MCF 10A (cell line): Measurements from ENCODE around the gene TRAPPC2. TPM values are rescaled to one million over a fixed set of nuclear protein-coding genes. Genes with fewer than 3 reads are reported as not detected.

Experiments used
- BruUV-seq: library from RNA; stranded (reverse); fragments of 400-500 nt; replicated peaks from 2 replicates; lab custom pipeline; 2021; lab: Mats Ljungman, UMichigan
- CTCF ChIA-PET: fragments of 300-600 bp; sonication (Branson Sonifier 250); formaldehyde crosslinking; extraction: SDS; loops from one replicate; lab custom pipeline; 2021; ENCODE audit warnings: antibody characterized with exemption, inconsistent platforms; lab: Yijun Ruan, JAX
- POLR2A ChIA-PET: fragments of 300-600, 350-650 bp; sonication (Branson Sonifier 250); formaldehyde crosslinking; extraction: SDS; loops from one replicate; lab custom pipeline; 2020; ENCODE audit warnings: antibody characterized with exemption, inconsistent platforms; lab: Yijun Ruan, JAX
- DNase-seq: peaks from one replicate; pipeline ENCODE4 v3.0.0-alpha.2; 2018; ENCODE audit not compliant: unreplicated experiment
- H3K27ac Mint-ChIP-seq: one replicate; pipeline ENCODE4 v1.8.0; 2022; ENCODE audit warnings: mild to moderate bottlenecking, low read depth, mixed read lengths; ENCODE audit not compliant: unreplicated experiment
- H3K27me3 Mint-ChIP-seq: one replicate; pipeline ENCODE4 v1.8.0; 2022; ENCODE audit warnings: mixed read lengths; ENCODE audit not compliant: insufficient read depth, unreplicated experiment
- H3K36me3 Mint-ChIP-seq: one replicate; pipeline ENCODE4 v1.8.0; 2022; ENCODE audit warnings: mild to moderate bottlenecking, moderate library complexity, mixed read lengths; ENCODE audit not compliant: insufficient read depth, unreplicated experiment
- H3K4me1 Mint-ChIP-seq: one replicate; pipeline ENCODE4 v1.8.0; 2022; ENCODE audit warnings: mixed read lengths; ENCODE audit not compliant: insufficient read depth, unreplicated experiment
- H3K4me3 Mint-ChIP-seq: one replicate; pipeline ENCODE4 v1.8.0; 2022; ENCODE audit warnings: mild to moderate bottlenecking, moderate library complexity, mixed read lengths; ENCODE audit not compliant: unreplicated experiment
- H3K9me3 Mint-ChIP-seq: one replicate; pipeline ENCODE4 v1.8.0; 2022; ENCODE audit warnings: mixed read lengths; ENCODE audit not compliant: unreplicated experiment
- intact Hi-C: fragments of 100-400 bp; cut with micrococcal nuclease; formaldehyde crosslinking; loops from 2 replicates; pipeline ENCODE4 v1.14.1; 2022
- total RNA-seq: library from RNA; stranded (reverse); gene quantifications from 2 replicates; pipeline ENCODE4 v1.2.3, GENCODE V29; 2022
- TF ChIP-seq, protein P1 (sequence below): fragments of 200-600 bp; IDR thresholded peaks from one replicate; pipeline ENCODE4 v1.8.0; 2022; ENCODE audit warnings: antibody characterized with exemption, mild to moderate bottlenecking; ENCODE audit not compliant: unreplicated experiment

Gene TRAPPC2
- total RNA-seq, 1 experiment from 2014 or later, result 21.7 TPM

DNA sequence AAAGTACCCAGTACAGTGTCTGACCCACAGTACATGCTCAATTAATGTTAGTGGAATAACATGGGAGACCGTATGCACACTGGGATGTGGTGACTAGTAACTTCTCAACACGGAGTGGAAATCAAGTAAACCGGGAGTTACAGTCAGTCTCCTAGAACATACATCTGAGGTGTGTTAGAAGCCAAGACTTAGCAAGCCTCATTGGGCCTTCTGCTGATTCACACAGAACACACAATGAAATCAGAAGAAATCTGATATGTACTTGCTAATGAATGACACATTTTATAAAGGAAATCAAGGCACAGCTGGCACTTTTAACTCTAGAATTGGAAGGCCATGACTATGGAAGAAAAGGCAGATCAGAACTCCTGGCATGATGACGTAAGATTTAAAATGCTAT is 13.0 kb downstream of the TRAPPC2 start:
- CTCF ChIA-PET, result interaction anchor here (0.6 kb wide), 2 partner anchors 26 to 74 kb away, joined by 3 to 4 read pairs; no protein-coding TSS in a partner anchor
- H3K4me1 Mint-ChIP-seq, result no peaks in the 10 kb centered on the region
- no TSS peak for BruUV-seq
- no peak overlapping the region for H3K4me3 Mint-ChIP-seq
- intact Hi-C loops, result no loop called here
- no peaks in the 10 kb centered on the region for H3K9me3 Mint-ChIP-seq
- H3K27me3 Mint-ChIP-seq, result no peaks in the 10 kb centered on the region
- TF ChIP-seq, protein P1, sequence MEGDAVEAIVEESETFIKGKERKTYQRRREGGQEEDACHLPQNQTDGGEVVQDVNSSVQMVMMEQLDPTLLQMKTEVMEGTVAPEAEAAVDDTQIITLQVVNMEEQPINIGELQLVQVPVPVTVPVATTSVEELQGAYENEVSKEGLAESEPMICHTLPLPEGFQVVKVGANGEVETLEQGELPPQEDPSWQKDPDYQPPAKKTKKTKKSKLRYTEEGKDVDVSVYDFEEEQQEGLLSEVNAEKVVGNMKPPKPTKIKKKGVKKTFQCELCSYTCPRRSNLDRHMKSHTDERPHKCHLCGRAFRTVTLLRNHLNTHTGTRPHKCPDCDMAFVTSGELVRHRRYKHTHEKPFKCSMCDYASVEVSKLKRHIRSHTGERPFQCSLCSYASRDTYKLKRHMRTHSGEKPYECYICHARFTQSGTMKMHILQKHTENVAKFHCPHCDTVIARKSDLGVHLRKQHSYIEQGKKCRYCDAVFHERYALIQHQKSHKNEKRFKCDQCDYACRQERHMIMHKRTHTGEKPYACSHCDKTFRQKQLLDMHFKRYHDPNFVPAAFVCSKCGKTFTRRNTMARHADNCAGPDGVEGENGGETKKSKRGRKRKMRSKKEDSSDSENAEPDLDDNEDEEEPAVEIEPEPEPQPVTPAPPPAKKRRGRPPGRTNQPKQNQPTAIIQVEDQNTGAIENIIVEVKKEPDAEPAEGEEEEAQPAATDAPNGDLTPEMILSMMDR, result no peak
- POLR2A ChIA-PET, result interaction anchor here (1.0 to 1.7 kb wide), 3 partner anchors 12 to 28 kb away, joined by 3 to 7 read pairs (median 3); partner anchors contain the start of genes OFD1 and TRAPPC2
- DNase-seq, result no peak
- peaks cover 45% of the 10 kb centered on the region for H3K36me3 Mint-ChIP-seq
- H3K27ac Mint-ChIP-seq, result no peak overlapping the region

DNA sequence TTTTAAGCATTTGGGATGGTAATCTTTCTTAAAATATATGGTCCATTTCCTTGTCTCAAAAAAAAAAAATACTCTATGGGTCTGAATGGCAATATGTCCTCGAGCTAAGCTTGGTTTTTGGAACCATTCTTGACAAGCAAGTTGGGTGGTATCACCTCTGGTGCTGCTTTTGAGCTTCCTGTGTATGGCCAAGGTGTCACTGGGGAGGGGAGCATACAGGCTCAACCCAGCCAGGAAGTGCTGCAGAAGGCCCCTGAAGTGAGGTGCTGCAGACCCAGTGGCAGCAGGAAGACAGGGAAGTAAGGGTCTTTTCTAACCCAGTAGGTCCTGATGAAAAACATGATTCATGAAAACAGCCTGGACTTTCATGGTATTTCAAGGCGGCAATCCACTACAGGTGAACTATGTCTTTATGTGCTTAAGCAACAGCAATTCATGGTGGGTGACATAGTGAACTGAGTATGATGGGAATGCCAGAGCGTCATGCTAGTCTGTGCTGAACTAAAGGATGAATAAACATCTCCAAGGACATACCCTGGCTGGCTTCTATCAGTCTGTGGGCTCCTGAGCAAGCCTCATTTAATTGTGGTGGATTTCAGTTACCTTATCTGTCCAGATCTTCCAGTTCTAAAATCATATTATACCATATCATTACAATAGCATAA is 15.1 kb downstream of the TRAPPC2 start:
- DNase-seq, result no peak
- Mint-ChIP-seq H3K27me3 (no peaks in the 10 kb centered on the region), H3K27ac (no peak overlapping the region), H3K4me3 (no peak overlapping the region), H3K4me1 (no peaks in the 10 kb centered on the region), H3K9me3 (no peaks in the 10 kb centered on the region), H3K36me3 (peaks cover 56% of the 10 kb centered on the region)
- BruUV-seq, result no TSS peak
- intact Hi-C loops, result no loop called here
- ChIA-PET CTCF (interaction anchor here (0.6 to 1.0 kb wide), 5 partner anchors 9 to 798 kb away, joined by 3 to 4 read pairs (median 4); partner anchors contain the start of genes OFD1 and TRAPPC2), POLR2A (interaction anchor here (0.8 to 1.8 kb wide), 2 partner anchors 12 to 15 kb away, joined by 3 to 8 read pairs; partner anchors contain the start of genes OFD1 and TRAPPC2)
- TF ChIP-seq, protein P1, result no peak

DNA sequence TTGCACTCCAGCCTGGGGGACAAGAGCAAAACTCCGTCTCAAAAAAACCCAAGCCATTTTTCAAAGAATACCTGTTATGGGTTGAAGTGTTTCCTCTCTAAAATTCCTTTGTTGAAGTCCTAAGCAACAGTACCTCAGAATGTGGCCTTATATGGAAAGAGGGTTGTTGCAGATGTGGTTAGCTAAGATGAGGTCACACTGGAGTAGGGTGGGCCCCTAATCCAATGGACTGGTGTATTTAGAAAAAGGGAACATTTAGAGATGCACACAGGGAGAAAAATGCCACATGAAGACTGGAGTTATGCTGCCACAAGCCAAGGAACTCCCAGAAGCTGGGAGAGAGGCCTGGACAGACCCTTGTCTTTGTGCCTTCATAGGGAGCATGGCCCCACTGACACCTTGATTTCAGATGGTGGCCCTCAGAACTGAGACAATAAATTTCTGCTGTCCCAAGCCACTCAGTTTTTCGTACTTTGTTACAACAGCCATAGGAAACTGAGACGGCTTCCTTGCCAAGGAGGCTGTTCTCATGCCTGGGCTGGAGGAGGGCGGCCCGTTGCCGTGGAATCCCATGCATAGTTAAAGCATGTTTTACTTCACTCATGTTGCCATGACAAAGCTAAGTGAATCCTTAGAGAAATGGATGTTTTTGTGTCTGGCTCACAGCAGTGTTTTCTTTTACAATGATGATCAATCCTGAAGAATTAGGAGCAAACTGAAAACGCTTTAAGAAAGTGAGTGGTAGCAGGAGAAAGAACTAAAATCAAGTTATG is 16.5 kb downstream of the TRAPPC2 start:
- BruUV-seq, result no TSS peak
- POLR2A ChIA-PET, result no interaction called here

More for the DNA sequence above, 16.5 kb downstream of the TRAPPC2 start:
- CTCF ChIA-PET, result interaction anchor here (1.2 kb wide), 1 partner anchor 10 kb away, joined by 3 read pairs; no protein-coding TSS in a partner anchor
- TF ChIP-seq, protein P1, result no peak
- no peaks in the 10 kb centered on the region for H3K4me1 Mint-ChIP-seq
- peak overlapping the region; percentile 54 for H3K27ac Mint-ChIP-seq
- H3K9me3 Mint-ChIP-seq, result no peaks in the 10 kb centered on the region
- H3K4me3 Mint-ChIP-seq, result no peak overlapping the region
- H3K36me3 Mint-ChIP-seq, result peaks cover 64% of the 10 kb centered on the region
- intact Hi-C loops, result no loop called here
- no peak for DNase-seq
- no peaks in the 10 kb centered on the region for H3K27me3 Mint-ChIP-seq
